Fibroblast of skin of scalp (primary cell): Measurements from ENCODE around the gene RSF1.

Experiments
- DNase-seq: peaks from one replicate; pipeline ENCODE4 v3.0.0-alpha.2; 2013

RSF1 gene

DNA sequence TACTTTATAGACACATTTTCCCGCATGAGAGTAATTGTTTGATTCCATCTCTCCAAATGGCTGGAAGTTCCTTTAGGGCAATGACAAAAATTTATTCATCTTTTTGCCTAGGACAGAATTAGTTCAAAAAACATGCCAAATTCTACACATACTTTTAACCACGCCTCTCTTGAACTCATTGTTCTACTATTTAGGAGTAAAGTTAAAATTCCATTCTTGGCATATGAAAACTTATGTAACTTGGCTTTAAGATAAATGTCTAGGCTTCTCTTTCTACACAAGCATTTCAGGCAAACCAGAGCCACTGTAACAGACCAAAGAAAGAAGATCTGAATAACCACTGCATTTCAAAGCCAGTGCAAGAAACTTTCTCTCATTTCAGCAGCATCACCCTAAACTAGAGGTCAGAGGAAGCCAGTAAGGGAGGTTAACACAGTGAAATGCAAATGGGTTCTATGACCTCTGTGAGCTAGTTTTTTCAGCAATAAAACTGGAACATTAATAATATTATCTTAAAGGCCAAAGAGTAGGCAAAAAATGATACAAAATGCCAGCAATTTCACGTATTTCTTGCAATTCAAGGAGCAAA lies 73.0 kb downstream of the RSF1 start:
- DNase-seq = peak; percentile 66

DNA sequence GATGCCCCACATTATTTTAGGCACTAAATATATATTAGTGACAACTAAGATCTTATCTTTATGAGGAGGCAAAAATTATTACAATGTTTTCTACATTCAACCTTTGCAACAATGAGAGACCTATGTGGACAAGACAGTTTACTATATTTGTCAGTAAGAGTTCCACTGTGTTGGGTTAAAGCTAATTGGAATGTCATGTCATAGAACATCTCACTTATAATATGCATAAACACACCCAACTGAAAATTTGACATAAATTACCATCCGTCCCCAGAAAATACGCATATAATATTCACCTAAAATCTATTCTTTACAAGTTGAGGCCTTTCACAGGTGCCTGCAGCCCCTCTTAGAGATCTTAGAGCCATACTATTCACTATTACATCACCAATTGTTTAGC lies 84.0 kb downstream of the RSF1 start:
- DNase-seq = no peak

DNA sequence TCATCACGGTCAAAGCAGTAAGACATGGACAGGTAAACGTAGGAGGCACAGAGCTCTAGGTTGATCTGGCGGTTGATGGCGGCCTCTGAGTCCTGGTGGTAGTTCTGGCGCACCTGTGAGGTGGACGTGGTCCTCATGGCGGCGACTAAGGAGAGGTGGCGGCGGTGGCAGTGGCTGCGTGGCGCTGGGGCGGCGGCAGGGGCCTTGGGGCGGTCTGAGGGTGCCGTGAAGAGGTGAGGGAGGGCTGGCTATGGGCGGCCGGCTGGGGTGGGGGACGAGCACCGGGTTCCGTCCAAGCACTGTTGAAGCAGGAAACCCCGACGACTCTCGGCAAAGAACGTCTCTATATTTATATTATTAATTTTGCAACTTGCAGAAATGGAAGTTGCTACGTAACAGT lies 85.6 kb downstream of the RSF1 start:
- DNase-seq = no peak

DNA sequence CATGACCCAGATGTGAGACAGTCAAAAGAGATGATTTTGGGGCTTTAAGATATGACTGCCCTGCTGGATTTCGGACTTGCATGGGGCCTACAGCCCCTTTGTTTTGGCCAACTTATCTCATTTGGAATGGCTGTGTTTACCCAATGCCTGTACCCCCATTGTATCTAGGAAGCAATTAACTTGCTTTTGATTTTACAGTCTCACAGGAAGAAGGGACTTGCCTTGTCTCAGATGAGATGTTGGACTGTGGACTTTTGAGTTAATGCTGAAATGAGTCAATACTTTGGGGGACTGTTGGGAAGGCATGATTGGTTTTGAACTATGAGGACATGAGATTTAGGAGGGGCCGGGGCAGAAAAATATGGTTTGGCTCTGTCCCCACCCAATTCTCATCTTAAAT lies 88.4 kb downstream of the RSF1 start:
- no peak for DNase-seq

DNA sequence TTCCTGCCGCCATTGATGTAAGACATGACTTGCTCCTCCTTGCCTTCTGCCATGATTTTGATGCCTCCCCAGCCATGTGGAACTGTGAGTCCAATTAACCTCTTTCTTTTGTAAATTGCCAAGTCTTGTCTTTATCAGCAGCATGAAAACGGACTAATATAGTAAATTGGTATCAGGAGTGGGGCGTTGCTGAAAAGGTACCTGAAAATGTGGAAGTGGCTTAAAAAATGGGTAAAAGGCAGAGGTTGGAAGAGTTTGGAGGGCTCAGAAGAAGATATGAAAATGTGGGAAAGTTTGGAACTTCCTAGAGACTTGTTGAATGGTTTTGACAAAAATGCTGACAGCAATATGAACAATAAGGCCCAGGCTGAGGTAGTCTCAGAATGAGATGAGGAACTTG lies 89.7 kb downstream of the RSF1 start:
- no peak for DNase-seq

DNA sequence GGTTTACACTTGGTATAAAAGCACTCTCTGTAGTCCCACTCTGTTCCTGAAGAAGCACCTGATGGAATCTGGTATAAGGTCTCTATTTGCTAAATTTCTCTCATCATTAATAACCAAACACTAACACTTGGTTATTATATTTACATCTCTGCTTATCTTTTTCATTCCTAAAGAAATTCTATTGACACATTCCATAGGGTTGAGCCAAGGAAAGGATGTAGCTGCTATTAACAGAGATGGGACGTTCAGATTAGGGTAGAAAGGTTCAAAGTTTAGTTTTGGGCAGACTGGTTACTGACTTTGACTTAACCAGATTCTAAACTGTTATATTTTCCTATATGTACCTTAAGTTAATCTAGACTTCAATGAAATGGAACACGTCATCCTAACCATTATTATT lies 91.5 kb downstream of the RSF1 start:
- no peak for DNase-seq

DNA sequence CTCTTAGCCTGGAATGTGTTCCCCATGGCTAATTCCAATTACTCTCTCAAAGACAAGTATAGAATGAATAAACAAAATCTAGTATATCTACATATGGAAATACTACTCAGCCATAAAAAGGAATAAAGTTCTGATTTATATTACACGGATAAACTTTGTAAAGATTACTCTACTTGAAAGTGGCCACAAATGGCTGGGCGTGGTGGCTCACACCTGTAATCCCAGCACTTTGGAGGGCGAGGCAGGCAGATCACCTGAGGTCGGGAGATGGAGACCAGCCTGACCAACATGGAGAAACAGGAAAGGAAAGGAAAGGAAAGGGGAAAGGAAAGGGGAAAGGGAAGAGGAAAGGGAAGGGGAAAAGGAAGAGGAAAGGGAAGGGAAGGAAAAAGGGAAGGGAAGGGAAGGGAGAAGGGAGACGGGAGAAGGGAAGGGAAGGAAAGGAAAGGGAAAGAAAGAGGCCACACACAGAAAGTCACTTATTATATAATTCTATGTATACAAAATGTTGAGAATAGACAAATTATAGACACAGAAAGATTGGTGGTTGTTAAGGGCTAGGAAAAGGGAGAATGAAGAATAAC lies 92.2 kb downstream of the RSF1 start:
- DNase-seq = no peak

DNA sequence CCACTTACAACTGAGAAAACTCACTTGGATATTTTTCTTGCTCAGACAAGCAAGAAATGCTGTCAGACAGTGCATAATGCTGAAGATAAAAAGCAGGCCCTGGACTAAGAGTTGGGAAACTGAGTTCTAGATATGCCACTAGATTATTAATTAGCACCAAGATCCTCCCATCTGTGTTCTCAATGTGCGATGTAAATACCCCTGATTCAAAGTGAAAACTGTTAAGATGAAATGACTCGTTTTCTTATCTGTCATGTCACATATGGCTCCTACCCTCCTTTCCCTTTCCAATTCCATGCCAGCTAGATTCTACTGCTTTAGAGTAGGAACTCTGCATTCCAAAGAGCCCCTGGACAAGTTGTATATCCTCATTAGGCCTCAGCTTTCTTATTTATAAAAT lies 94.0 kb downstream of the RSF1 start:
- DNase-seq = no peak

DNA sequence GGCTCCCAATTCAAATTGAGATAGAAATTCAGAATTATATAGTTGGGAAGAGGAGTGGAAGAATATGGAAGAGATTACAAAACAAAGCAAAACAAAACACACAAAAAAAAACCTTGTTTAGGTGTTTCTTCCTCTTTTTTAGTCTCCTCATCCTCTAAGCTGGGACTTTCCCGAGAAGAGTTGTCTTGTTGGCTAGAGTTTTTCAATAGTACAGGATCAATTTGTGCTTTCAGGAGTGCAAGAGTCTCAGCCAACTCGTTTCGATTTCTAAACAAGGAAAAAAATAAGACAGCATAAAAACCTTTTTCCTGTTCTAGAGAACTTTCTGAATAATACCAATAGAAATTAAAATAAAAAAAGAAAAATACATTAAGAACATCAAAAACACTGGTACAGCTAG lies 95.1 kb downstream of the RSF1 start:
- no peak for DNase-seq

DNA sequence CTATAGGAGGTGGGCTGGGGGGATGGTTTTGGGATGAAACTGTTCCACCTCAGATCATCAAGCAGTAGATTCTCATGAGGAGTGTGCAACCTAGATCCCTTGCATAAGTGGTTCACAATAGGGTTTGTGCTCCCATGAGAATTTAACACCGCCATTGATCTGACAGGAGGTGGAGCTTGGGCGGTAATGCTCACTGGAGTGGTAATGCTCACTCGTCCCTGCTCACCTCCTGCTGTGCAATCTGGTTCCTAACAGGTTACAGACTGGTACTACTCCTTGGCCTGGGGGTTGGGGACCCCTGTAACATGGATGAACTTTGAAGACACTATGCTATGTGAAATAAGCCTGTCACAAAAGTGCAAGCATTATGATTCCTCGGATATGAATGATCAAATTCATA lies 95.9 kb downstream of the RSF1 start:
- DNase-seq = no peak

DNA sequence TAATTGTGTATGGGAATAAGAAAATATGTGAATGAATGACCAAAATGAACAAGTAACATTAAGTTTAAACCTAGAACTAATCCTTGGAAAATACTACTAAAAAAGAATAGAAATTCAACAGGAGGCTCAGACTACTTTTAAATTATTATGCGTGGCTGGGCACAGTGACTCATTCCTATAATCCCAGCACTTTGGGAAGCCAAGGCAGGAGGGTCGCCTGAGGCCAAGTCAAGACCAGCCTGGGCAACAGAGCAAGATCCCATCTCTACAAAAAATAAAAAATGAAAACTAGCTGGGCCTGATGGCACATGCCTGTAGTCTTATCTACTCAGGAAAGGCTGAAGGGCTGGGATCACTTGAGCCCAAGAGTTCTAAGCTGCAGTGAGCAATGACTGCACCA lies 97.5 kb downstream of the RSF1 start:
- no peak for DNase-seq

DNA sequence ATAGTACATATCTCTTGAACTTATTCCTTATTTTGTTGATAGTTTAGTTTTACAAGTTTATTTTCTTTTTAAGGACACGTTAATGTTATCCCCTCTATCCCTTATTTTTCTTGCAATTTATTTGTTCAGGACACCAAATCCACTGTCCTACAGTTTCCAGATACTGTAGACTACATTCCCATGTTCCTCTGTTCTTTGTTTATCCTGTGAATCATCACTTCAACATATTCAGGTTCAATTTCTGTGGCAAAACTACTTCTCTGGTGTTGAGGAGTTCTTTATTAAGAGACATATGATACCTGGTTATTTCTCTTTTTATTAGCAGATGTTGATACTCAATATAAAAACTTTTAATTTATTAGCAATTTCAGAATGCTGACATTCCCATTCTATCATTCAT lies 110.2 kb downstream of the RSF1 start:
- DNase-seq = peak; percentile 13

DNA sequence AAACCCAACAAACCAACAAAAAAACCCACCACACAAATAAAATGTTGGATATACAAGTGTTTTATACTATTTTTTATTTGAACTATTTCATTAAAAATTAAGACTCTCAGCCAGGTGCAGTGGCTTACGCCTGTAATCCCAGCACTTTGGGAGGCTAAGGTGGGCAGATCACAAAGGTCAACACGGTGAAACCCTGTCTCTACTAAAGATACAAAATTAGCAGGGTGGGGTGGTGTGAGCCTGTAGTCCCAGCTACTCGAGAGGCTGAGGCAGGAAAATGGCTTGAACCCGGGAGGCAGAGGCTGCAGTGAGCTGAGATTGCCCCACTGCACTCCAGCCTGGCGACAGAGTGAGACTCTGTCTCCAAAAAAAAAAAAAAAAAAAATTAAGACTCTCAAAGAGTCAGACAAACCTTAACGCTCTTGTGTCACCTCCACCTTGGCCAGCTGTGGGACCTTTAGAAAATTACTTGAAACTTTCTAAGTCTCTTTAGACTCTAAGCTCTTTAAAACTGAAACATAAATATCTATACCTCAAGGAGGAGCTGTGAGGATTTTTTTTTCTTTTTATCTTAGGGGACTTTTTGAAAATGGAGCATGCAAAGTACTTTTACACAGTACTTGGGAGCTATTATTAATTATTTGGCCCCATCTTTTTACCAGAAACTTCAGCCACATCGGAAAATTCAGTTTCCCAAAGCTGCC lies 114.5 kb downstream of the RSF1 start:
- no peak for DNase-seq

DNA sequence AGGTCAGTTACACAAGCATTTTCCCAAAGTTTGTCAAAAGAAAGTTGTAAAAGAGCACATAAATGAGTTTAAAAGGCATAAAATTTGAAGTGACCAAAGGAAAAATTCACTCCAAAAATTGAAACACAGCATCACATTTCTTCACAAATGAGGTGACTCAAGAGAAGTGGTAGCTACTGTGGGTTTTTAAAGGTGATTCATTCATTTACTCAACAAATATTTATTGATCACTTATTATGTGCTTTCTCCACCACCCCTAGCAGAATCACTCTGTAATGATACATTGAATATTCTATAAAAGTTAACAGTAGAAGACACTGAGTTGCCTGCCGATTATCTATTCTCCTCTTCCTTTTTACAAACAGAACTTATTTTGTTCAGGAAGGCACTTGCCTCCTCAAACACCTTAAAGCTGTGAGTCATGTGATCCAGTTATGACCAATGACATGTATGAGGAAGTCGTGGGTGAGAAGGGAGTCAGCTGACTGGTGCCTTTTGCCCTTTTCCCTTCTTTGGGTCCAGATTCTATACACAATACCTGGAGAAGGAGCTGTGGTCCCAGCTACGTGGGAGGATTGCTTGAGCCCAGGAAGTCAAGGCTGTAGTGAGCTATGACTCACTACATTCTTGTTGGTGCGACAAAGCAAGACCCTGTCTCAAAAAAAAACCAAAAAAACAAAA lies 115.2 kb downstream of the RSF1 start:
- DNase-seq = peak; percentile 9

DNA sequence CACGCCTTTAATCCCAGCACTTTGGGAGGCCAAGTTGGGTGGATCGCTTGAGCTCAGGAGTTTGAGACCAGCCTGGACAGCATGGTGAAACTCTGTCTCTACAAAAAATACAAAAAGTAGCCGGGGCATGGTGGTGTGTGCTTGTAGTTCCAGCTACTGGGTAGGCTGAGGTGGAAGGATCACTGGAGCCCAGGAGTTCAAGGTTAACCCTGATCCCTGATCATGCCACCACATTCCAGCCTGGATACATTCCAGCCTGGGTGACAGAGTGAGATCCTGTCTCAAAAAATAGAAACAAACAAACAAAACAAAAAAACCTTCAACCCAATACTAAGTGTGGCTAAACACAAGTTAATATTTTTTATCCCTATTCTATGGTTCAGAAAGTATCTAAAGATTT lies 116.5 kb downstream of the RSF1 start:
- no peak for DNase-seq

DNA sequence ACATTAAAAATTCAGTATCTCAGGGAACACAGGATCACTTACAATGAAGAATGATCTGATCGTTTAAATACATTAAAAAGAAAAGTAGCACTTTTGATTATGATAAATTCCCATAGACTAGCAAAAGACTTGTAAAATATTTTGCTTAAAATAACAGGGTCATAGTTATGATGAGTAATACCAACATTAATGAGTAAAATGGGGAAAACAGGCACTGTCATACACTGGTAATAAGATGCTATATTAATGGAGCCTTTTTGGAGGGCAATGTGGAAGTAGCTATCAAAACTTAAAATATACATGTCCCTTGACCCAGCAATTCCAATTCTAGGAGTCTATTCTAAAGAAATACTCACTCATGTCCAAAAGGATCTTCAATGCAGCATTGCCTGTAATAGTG lies 121.1 kb downstream of the RSF1 start:
- no peak for DNase-seq

DNA sequence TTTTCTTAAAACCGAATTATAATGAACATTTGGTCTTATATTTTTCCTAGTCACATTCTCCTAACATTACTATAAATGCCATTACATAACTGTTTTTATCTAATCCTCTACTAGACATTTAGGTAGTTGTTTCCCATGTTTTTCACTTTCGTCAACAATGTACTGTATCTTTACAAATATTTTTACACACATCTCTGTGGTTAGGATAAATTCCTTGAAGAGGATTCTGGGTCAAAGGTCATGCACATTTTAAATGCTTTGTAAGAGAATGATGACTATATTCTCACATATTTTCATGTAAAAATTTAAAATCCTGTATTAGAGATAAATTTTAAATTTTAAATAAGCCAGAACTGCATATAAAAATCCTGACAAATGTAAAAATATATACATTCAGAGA lies 121.6 kb downstream of the RSF1 start:
- DNase-seq = no peak

DNA sequence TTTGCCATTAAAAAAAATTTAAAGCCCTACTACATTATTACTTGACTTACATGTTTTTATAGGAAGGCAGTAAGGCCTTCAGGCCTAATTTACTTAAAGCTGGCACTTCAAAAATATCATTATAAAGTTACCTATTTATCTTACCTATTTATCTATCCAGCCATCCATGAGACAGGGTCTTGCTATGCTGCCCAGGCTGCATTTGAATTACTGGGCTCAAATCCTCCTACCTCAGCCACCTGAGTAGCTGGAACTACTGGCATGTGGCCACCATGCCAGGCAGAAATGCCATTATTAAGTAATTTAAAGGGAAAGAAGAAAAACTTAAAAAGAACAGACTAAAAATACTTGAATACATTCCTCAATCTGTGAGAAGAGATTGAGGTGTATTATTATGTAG lies 122.7 kb downstream of the RSF1 start:
- DNase-seq = no peak

DNA sequence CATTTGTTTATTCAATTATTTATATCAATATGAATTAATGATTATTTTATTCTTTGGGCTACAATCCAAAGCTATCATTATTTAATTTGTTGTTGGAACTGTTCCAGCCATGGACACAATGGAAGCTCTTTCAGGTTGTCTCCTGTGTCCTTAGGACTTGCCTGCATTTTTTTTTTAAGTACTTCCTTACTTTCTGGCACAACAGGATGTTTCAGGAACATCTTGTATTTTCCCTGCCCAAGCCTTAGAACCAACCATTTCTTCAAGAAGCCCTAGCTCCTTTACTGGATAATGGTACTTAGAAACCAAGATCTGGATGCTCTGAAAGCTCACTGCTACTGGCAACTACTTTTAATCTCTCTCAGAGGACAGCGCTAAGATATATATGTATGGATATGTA lies 125.1 kb downstream of the RSF1 start:
- no peak for DNase-seq

DNA sequence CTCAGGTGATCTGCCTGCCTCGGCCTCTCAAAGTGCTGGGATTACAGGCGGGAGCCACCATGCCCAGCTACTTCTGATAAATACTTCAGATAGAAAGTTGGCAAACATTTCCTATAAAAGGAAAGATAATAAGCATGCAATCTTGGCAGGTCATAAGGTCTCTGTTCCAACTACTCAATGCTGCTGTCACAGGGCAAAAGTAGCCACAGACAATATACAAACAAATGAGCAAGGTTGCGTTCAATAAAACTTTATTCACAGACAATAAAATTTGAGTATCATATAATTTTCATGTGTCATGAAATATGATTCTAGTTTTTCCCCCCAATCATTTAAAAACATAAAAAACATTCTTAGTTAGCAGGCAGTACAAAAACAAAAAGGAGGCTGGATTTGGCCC lies 129.9 kb downstream of the RSF1 start:
- DNase-seq = no peak

DNA sequence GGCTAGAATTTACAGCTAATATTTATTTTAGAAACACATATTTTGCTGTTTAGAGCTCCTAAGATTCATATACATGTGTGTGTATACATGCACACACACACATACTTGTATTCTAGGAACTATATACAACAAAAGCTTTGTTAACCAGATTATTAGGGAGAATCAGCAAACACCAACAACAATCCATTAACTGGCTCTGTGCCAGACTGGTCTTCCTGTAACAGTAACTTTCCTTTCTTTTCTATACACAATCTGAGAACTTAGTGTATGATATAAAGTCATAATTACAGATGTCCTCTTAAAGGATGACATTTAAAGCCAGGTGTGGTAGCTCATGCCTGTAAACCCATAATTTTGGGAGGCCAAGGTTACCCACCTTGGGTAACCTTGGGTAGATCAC lies 133.4 kb downstream of the RSF1 start:
- DNase-seq = no peak

DNA sequence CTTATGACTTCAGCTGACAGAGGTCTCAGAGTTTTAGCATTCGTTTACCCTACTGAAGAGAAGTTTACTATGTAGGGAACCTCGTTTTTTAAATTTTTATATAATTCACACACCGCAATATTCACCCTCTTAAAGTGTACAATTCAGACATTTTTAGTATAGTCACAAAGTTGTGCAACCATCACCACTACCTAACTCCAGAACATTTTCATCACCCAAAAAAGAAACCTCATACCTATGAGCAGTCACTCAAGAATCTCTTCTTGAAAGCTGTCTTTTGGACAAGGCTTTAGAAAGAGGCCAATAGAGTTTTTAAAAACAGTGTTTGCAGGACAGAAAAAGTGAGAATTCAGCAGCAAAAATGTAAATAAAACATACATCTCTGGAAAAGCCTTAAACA lies 143.4 kb downstream of the RSF1 start:
- DNase-seq = no peak

DNA sequence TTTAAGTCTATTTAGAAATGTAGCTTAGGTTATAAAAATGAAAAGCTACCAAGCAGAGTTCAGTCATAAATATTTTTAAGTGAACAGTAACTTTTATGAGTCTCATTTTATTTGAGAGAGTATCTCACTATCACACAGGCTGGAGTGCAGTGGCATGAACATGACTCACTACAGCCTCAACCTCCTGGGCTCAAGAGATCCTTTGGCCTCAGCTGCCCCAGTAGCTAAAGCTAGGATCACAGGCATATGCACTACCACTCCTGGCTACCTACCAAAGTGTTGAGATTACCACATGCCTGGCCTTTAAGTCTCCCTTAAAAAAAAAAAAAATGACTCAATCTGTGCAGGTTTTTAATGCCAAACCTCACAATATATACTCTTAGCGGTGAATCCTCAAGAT lies 148.3 kb downstream of the RSF1 start:
- DNase-seq = peak; percentile 46
